Peyer's patch (tissue), 4 donors: ENCODE results near the gene ZCCHC8.

Experiments used
- POLR2A ChIP-seq, 2 donors: fragments of 450-650 bp; IDR thresholded peaks; one replicate each; pipeline ENCODE4 v1.5.1; 2017; ENCODE audit warnings: antibody characterized with exemption in 2 of 2, mild to moderate bottlenecking in 2 of 2, moderate library complexity in 2 of 2
- TF ChIP-seq, protein P1 (sequence below), 6 experiments: fragments of 450-650 bp in 4 of 6; fragments of 200-600 bp in 2 of 6; sonication (generic) in 1 of 6; IDR thresholded peaks; one replicate each; pipeline ENCODE4 v1.5.1; 2017 to 2019; ENCODE audit warnings: antibody characterized with exemption in 6 of 6, mild to moderate bottlenecking in 3 of 6, moderate library complexity in 1 of 6

DNA sequence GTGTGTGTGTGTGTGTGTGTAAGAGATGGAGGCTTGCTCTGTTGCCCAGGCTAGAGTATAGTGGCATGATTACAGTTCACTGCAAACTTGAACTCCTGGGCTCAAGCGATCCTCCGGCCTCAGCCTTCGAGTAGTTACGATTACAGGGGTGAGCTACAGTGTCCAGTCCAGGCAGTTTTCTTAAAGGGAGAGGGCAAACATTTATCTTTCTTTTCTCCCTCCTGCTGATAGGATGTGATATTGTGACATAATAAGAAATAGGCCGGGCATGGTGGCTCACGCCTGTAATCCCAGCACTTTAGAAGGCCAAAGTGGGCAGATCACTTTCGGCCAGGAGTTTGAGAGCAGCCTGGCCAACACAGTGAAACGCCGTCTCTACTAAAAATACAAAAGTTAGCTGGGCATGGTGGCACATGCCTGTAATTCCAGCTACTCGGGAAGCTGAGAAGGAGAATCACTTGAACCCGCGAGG lies 46.4 kb downstream of the ZCCHC8 start:
- TF ChIP-seq, protein P1, sequence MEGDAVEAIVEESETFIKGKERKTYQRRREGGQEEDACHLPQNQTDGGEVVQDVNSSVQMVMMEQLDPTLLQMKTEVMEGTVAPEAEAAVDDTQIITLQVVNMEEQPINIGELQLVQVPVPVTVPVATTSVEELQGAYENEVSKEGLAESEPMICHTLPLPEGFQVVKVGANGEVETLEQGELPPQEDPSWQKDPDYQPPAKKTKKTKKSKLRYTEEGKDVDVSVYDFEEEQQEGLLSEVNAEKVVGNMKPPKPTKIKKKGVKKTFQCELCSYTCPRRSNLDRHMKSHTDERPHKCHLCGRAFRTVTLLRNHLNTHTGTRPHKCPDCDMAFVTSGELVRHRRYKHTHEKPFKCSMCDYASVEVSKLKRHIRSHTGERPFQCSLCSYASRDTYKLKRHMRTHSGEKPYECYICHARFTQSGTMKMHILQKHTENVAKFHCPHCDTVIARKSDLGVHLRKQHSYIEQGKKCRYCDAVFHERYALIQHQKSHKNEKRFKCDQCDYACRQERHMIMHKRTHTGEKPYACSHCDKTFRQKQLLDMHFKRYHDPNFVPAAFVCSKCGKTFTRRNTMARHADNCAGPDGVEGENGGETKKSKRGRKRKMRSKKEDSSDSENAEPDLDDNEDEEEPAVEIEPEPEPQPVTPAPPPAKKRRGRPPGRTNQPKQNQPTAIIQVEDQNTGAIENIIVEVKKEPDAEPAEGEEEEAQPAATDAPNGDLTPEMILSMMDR (IDR thresholded peaks at IDR 0.05) = no peak
- TF ChIP-seq POLR2A (IDR thresholded peaks at IDR 0.05) = no peak
